HCEC 1CT (cell line): ENCODE measurements around the gene NUP210.
"Not testable (repeated sequence)": the region's sequence is repeated elsewhere in the genome, so short reads cannot be mapped to it uniquely, and the experiment has no call there.

Source experiments
- DNase-seq: peaks from one replicate; pipeline ENCODE4 v3.0.0-alpha.2; 2017

The NUP210 gene

DNA sequence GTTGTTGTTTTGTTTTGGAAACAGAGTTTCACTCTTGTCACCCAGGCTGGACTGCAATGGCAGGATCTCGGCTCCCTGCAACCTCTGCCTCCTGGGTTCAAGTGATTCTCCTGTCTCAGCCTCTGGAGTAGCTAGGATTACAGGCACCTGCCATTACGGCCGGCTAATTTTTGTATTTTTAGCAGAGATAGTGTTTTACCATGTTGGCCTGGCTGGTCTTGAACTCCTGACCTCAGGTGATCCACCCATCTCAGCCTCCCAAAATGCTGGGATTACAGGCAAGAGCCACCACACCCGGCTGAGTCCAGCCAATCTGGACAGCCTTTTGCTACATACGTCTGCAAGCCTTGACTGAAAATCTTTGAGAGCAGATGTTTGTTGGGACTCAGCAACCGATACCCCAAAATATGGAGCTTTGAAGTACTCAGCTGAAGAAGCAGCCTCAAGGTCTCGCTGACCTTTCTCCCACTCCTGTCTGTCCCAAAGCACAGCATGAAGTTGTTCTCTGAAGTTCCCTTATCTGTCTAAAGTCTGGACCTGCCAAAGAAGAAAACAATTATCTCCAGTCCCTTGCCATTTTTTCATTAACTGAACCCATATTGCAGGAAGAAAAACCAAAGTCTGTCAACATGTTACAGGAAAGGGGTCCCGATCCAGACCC, 9.6 kb upstream of the NUP210 start:
- DNase-seq, result no peak

DNA sequence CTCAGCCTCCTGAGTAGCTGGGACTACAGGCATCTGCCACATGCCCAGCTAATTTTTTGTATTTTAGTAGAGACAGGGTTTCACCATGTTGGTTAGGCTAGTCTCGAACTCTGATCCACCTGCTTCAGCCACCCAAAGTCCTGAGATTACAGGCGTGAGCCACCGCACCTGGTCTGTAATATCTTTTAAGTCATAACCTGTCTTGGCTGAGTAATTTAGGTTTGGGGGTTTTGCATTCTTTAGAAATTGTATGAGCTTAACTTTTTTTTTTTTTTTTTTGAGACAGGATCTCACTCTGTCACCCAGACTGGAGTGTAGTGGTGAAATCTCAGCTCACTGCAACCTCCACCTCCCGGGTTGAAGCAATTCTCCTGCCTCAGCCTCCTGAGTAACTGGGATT, 8.6 kb upstream of the NUP210 start:
- not testable (repeated sequence) for DNase-seq

DNA sequence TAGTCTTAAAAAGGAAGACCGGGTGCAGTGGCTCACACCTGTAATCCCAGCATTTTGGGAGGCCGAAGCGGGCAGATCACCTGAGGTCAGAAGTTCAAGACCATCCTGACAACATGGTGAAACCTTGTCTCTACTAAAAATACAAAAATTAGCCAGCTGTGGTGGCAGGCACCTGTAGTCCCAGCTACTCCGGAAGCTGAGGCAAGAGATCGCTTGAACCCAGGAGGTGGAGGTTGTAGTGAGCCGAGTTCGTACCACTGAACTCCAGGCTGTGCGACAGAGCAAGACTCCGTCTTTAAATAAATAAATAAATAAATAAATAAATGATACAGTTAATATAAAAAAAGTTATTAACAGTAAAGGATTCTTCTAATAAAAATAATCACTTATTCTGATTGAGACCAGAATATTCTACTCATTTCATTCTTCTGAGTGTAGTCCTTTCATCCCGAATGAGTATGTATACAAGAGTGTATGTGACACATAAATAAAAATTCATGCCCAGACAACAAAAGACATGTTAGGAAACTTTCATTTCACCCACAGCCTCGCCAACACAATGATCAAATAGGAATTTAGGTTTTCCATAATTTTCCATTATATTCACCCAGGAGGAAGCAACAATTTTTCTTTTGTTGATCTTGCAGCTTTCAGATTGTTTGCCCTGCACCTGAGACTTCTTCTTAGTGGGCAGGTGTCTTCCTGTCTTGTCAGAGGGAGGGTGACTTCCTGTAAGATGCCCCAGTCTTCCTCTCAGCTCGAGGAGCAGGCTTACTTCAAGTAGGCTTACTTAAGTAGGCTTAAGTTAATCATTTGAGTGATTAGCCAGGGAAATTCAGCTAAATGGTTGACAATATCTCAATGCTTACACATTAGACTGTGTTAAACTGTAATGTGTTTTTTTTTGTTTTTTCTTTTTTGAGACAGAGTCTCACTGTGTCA, 7.8 kb upstream of the NUP210 start:
- no peak for DNase-seq

GRCh38 chr3:13426591-13426990, 6.5 kb upstream of the NUP210 start:
- DNase-seq, result no peak

- DNase-seq, result no peak
Measured at GRCh38 chr3:13425689-13426088, 5.6 kb upstream of the NUP210 start.

DNA sequence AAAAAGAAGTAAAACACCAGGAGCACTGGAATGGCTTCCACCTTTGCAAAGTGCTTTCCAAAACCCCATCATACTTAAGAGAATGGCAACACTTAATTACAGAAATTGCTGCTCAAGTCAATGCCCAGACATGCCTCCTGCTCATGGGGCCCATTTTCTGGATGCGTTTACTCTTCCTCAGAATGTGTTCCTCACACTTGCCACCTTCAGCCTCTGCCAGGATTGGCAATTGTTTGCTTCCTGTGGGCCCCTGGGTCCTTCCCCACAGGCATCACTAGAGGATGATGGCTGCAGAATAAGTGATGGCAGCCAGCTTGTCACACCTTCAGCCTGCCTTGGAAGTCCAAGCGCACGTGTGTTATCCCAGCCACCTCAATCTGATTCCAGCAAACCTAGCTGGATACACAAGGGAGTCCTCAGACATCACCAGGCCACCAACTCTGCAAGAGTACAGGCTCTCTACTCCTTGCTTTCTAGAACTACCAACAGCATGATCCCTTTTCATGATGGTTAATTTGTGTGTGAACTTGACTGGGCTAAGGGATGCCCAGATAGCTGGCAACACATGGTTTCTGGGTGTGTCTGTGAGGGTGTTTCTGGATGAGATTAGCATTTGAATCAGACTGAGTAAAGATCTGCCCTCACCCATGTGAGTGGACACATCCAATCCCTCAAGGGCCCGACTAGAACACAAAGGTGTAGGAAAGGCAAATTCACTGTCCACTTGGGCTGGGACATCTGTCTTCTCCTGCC, 4.9 kb upstream of the NUP210 start:
- DNase-seq, result no peak

DNA sequence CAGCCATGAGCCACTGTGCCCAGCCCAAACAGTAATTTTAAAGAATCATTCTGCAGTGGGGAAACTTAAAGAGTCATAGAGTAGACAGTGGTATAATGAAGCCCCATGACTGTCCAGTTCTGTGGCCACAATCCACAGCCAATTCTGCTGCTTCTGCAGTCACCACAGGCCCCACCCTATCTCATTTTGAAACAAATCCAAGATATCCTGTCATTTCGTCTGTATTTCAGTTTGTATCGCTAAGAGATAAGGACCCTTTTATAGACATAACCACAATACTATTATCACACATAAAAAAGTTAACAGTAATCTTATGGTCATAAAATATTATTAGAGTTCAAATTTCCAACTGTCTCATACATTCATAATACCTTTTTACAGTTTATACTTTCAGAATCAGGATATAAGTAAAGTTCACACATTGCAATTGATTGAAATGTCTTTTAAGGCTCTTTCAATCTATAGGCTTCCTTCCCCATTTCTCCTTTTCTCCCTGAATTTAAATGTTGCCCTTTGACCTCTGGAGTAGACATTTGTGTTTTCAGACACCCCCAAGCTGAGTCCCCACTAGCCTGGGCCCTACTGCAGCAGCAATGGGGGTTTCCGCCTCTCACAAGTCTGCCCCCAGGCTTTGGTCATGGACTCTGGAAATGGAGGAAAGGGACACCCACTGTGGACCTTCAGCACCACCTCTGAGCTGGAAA, 4.2 kb upstream of the NUP210 start:
- DNase-seq, result no peak

DNA sequence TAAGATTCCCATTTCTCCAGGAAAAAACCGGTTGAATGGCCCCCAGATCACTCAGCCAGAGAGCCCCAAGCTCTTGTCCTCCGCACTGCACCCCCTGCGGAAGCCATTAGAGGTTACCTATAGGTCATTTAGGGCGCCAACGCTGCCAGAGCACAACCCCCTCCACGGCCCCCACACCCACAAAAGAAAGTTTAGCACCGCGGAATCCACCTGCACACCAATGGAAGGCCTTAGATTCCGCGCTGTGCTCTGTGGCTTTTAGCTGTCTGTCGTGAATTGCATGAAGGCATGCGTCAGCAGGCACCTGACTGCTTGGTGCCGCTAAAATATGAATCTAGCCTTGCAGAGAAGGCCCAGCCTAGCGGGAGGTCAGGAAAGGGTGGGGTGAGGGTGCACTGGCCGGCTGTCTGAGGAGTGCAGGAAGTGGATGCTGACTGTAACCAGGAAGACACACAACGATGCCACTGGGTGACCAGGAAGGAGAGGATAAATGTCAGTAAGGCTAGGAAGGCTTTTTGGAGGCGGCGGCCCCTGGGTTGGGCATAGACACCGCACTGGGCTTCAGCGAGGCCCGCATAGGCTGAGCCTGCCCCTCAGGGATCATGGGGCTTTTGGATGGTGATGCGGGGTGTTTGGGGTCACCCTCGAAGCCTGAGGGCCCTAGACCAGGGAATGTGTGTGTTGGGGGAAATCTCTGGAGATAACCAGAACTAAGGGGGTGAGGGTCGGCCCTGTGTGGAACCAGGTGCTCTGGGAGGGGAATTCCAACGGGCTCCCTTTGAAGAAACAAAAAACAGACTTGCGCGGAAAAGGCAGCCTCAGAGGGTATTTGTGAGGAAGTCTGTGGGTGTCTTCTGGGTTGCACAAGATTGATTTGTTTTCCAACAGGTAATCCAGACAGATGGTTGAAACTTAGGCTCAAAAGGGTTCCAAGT, 976 bp upstream of the NUP210 start:
- DNase-seq, result no peak

GRCh38 chr3:13419505-13420044, 547 bp downstream of the NUP210 start:
- DNase-seq, result no peak

DNA sequence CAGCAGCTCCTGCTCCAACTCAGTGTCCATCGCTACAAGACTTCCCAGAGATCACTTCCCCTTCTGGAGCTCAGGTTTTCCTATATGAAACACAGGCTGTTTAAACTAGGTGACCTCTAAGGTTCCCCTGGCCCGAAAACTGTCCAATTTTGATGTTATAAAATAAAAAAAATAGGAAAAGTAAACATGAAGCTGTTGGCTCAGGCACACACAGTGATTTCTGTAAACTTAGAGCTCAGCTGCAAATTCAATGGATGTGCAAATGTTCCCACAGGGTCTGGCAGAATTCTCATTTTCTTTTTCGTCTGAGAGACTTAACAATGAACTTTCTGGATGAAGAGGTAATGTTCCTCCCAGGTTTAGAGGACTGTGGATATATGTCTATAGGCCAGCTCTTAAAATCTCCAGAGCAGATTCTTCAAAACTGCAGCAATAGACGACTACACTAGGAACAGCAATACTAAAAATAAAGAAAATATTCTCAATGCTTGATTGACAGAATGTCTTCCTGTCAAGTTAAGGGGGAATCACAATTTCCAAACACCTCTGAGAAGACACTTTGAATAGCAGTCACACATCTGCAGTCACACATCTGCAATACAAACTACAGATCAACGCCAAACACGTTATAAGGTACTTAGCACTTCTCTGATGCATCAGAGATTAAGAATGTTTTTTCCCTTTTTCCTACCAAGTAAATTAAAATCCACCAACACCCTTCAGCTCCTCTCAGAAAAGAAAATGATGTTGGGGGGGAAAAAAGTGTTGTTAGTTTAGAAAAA, 2.8 kb downstream of the NUP210 start:
- DNase-seq, result no peak

- no peak for DNase-seq
Measured at GRCh38 chr3:13415997-13416793, 3.9 kb downstream of the NUP210 start.

DNA sequence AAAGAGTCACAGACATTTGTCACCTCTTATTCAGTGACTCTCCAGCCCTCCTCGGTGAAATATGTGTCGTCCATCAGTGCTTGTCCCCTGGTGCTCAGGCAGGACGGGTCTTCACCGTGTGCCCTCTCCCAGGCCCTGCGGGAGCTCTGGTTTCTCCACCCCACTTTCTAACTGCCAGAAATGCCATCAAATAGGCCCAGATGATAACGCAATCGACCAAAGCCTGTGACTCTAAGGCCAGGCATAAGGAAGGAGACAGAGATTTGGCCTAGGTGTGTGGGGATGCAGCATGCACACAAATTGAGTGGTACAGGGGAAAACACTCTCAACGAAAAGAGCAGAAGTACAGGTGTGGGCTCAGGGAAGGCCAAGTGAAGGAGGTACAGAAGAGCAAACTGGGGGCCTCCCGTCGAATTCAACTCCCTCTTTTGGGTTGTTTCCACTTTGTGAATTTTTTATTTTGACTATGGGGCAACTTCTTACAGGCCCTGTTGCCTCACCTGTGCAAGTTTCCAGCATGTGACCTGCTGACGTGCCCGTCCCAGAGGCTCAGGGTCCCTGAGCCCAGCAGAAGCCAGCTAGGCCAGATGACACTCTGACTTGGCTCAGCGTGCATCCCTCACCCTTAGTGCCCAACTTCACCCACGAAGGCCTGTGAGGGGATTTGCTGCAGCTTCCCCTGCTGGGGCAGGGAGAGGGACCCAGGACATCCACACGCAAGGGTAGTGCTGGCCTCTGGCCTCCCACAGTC, 4.7 kb downstream of the NUP210 start:
- no peak for DNase-seq

DNA sequence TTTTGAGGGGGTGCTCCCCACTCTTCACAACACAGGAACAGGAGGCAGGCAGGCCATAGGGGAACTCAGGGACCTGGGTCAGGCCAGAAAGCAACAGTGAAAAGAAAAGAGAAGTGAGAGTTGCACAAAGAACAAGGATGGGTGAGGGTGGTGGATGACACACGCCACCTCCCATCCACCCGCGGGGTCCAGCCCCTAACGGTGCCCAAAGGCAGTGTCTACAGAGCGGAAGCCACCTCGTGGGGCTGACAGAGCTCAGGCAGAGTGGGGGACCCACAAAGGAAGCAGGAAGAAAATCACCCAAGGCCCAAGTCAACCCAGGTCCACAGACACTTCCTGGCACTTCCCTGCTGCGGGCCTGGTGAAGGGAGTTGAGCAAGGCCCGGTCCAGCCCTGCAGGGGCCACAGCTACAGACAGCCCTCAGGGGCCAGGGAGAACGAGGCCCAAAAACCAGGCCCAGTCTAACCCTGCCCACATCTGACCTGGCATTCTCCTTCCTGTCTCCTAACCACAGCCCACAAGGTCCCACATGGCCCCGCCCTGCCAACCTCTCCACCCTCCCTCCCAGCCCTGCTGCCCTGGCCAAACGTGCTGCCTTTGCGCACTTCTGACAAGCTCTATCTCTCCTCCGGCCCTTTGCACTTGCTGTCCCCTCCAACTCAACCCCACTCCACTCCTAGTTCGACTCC, 5.9 kb downstream of the NUP210 start:
- no peak for DNase-seq

DNA sequence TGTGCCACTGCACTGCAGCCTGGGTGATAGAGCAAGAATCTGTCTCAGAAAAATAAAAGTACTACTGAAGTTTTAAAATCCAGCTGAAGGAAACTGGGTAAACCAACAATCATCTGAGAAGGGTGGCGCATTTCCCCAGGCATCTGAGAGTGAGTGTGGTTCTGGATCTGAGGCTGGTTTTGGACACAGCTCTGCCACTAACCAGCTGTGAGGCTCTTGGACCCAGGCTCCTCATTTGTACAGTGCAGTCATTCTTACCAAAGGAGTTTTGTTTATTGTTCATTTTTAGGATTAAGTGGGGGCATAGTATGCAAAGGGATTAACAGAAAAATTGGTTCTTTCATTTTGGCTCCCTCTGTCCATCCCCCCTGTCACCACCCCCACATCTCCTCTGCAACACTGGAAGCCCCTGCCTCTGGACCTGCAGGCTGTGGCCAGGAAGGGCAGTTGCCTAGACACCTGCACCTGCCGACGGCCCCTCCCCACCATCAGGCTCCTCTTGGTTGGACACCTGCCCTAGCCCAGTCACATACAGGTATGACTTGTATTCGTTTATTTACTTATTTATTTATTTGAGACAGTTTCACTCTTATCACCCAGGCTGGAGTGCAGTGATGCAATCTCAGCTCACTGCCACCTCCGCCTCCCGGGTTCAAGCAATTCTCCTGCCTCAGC, 8.8 kb downstream of the NUP210 start:
- DNase-seq, result no peak

GRCh38 chr3:13408890-13409289, 11.2 kb downstream of the NUP210 start:
- no peak for DNase-seq

- DNase-seq, result no peak
Measured at GRCh38 chr3:13407926-13408325, 12.2 kb downstream of the NUP210 start.

DNA sequence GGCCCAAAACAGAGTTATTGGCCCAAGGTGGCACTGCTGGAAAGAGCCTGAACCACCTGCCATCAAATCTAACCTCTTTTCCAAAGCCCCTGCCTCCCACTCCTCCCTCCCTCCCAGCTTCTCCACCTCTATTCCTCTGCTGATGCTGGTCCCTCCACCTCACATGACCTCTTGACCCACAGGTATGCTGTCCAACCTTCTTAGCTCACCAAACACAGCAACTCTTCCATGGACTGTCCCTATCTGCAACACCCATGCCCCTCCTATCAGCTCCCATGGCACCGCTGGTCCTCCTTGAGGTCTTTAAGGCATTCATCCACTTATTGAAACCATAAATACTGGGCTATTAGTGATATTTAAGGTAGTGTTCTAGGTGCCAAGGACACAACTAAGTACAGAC, 12.6 kb downstream of the NUP210 start:
- no peak for DNase-seq

DNA sequence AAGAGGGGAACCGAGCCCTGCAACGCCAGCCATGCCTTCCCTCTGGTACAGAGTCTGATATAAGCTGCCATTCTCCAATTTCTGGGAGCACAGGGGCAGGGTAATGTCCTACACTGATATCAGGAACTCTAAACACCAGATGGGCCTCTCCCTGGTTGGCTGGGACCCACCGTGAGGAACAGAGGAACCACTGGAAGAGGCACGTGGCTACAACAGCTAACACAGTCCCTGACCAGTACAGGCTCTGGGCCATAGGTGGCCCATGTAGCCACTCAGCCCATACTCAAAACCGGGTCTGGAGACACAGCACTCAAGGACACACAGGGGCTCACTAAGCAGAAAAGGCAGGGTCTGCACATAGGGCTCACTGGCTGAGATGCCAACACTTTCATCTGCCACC, 13.9 kb downstream of the NUP210 start:
- DNase-seq, result no peak
